ENCODE results near the gene TUT1. TPM values are rescaled to one million over a fixed set of nuclear protein-coding genes. Genes with fewer than 3 reads are reported as not detected.
A peak's percentile ranks its signal among the peaks of the same experiment; 100 is the strongest.

The TUT1 gene
- total and polyA plus RNA-seq, 4 donors = 10.8 to 21.9 (median 17.3) TPM

DNA sequence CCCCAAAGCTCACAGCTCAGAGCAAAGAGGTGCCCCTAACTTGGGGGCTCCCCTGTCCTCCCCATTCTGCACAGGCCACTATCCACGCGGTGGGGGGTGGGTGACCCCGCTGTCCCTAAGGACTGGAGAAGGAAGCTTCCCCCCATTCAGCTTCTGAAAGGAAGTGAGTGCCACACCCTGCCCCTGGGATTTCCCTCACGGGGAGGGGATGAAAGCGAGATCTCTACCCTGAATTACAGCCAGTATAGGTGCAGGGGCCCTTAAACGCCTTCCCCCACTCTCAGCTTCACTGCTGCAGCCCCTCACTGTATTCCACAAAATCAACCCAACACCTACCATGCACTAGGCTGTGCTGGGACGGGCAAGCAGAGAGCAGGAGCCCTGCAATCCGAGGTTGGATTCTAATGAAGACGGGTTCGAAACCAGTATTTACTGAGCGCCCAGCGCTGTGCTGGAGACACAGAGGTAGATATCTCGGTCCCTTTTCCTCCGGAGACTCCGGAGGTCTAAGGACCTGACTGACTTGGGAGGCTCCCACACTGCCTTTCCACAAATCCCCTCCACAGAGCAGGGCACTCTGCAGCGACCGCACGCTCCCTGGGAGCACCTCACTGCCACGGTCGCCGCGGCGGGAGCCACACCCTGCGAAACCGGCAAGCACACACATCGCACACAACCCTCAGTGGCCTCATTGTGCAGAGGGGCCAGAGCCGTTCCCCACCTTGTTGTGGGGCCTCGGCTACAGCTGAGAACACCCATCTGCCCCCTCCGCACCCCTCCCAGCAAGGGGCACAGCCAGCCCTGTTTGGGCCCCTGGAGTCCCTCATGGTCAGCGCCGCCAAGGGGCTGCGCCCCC, 46.5 kb downstream of the TUT1 start:
- no peaks in the 10 kb centered on the region for H3K27me3 ChIP-seq (ENCODE audit: control insufficient read depth in 3 of 3, insufficient read depth in 3 of 3, low read length in 2 of 3)
- ATAC-seq (ENCODE audit: insufficient read depth, low FRiP score) (no peak), DNase-seq (peak in 1 of 3 donors; percentile 29)
- H3K9me3 ChIP-seq (ENCODE audit: control insufficient read depth in 4 of 4, insufficient read depth in 3 of 4, low read length in 3 of 4) = no peaks in the 10 kb centered on the region
- H3K4me3 ChIP-seq = peak overlapping the region; percentile 93
- H3K9ac ChIP-seq (ENCODE audit: insufficient read depth in 1 of 2, low read length in 2 of 2) = peak overlapping the region; percentile 61 to 85
- H3K4me1 ChIP-seq (ENCODE audit: control insufficient read depth in 5 of 5, insufficient read depth in 5 of 5, low read length in 5 of 5) = peaks cover 20 to 69% (median 34%) of the 10 kb centered on the region in 5 donors
- no peak for TF ChIP-seq CTCF (IDR thresholded peaks at IDR 0.05; ENCODE audit: control extremely low read depth, extremely low read depth)
- H3K36me3 ChIP-seq (ENCODE audit: control insufficient read depth in 4 of 4, insufficient read depth in 4 of 4, low read length in 4 of 4) = peaks cover 0 to 3% (median 0%) of the 10 kb centered on the region in 4 donors
- H3K27ac ChIP-seq (ENCODE audit: low read depth in 1 of 2, low read length in 1 of 2) = peak overlapping the region; percentile 98 to 100
- WGBS, 2 donors = 1 to 7% methylated on average over 32 of the region's 32 CpGs

- H3K36me3 ChIP-seq (ENCODE audit: control insufficient read depth in 4 of 4, insufficient read depth in 4 of 4, low read length in 4 of 4) = peaks cover 0 to 3% (median 0%) of the 10 kb centered on the region in 4 donors
- no peak for TF ChIP-seq CTCF (IDR thresholded peaks at IDR 0.05; ENCODE audit: control extremely low read depth, extremely low read depth)
- WGBS, 2 donors = 33 to 63% methylated on average over 22 of the region's 22 CpGs
- H3K9ac ChIP-seq (ENCODE audit: insufficient read depth in 1 of 2, low read length in 2 of 2) = peak overlapping the region in 1 of 2 donors; percentile 85
- H3K27me3 ChIP-seq (ENCODE audit: control insufficient read depth in 3 of 3, insufficient read depth in 3 of 3, low read length in 2 of 3) = no peaks in the 10 kb centered on the region
- H3K4me3 ChIP-seq = peak overlapping the region; percentile 93
- ATAC-seq (ENCODE audit: insufficient read depth, low FRiP score) (no peak), DNase-seq (peak in 1 of 3 donors; percentile 13)
- peak overlapping the region; percentile 98 to 100 for H3K27ac ChIP-seq (ENCODE audit: low read depth in 1 of 2, low read length in 1 of 2)
- H3K9me3 ChIP-seq (ENCODE audit: control insufficient read depth in 4 of 4, insufficient read depth in 3 of 4, low read length in 3 of 4) = no peaks in the 10 kb centered on the region
- peaks cover 27 to 74% (median 42%) of the 10 kb centered on the region in 5 donors for H3K4me1 ChIP-seq (ENCODE audit: control insufficient read depth in 5 of 5, insufficient read depth in 5 of 5, low read length in 5 of 5)
Measured at GRCh38 chr11:62543680-62544444, 47.5 kb downstream of the TUT1 start.

DNA sequence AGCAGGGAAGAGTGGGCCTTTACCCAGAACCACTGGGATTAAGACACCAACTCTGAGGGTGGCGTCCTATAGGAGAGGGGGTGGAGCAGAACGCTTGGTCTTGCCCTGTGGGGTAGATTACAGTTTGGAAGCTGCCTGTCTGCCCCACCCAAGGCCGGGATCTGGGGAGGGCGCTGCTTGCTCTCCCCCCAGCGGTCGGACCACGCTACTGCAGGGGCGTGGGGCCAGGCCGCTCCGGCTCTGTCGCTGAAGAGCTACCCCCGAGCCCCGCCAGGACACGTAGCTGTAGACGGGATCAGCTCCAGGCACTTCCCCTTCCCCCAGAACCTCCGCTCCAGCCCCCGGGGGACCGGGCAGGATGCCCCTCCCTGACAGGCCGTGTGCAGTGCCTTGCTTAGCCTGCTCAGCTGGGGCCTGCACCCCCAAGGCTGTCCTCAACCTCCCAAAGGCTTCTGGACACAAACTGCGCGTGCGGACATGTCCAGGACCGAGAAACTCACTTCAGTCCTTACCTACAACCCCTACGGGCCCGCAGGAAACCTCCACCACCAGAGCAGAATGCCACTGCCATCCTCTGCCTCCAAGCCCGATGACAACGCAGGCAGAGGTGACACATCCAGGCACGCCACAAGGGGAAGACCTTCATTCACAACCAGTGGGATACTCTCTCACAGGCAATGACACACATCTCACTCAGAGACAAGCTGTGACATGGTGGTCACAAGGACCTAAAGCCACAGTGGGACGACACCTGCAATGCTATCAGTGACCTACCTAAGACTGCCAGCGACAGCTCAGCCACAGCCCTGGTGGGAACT, 48.4 kb downstream of the TUT1 start:
- peaks cover 0 to 3% (median 0%) of the 10 kb centered on the region in 4 donors for H3K36me3 ChIP-seq (ENCODE audit: control insufficient read depth in 4 of 4, insufficient read depth in 4 of 4, low read length in 4 of 4)
- H3K4me3 ChIP-seq = peak overlapping the region; percentile 31
- H3K9ac ChIP-seq (ENCODE audit: insufficient read depth in 1 of 2, low read length in 2 of 2) = peak overlapping the region in 1 of 2 donors; percentile 70
- ATAC-seq (ENCODE audit: insufficient read depth, low FRiP score) = peak; percentile 43
- H3K27ac ChIP-seq (ENCODE audit: low read depth in 1 of 2, low read length in 1 of 2) = peak overlapping the region; percentile 98 to 100
- peak; percentile 80 to 84 (median 83) for DNase-seq
- WGBS, 2 donors = 8 to 17% methylated on average over 23 to 30 of the region's 30 CpGs
- no peaks in the 10 kb centered on the region for H3K27me3 ChIP-seq (ENCODE audit: control insufficient read depth in 3 of 3, insufficient read depth in 3 of 3, low read length in 2 of 3)
- peak; percentile 85 for TF ChIP-seq CTCF (IDR thresholded peaks at IDR 0.05; ENCODE audit: control extremely low read depth, extremely low read depth)
- peaks cover 30 to 79% (median 46%) of the 10 kb centered on the region in 5 donors for H3K4me1 ChIP-seq (ENCODE audit: control insufficient read depth in 5 of 5, insufficient read depth in 5 of 5, low read length in 5 of 5)
- no peaks in the 10 kb centered on the region for H3K9me3 ChIP-seq (ENCODE audit: control insufficient read depth in 4 of 4, insufficient read depth in 3 of 4, low read length in 3 of 4)

Data from lung (tissue), 12 donors.